DMS53 treated with DMSO at 0.1 percent for 48 hours (cell line): Measurements from ENCODE around the gene KCNK10.

Experiments used
- DNase-seq: peaks from one replicate; lab custom pipeline; 2025; ENCODE audit not compliant: unreplicated experiment; lab: John Stamatoyannopoulos, UW

KCNK10 gene

GRCh38 chr14:88185843-88186242 is 137.2 kb downstream of the KCNK10 start:
- no peak for DNase-seq

GRCh38 chr14:88184956-88185355 is 138.1 kb downstream of the KCNK10 start:
- DNase-seq = no peak

DNA sequence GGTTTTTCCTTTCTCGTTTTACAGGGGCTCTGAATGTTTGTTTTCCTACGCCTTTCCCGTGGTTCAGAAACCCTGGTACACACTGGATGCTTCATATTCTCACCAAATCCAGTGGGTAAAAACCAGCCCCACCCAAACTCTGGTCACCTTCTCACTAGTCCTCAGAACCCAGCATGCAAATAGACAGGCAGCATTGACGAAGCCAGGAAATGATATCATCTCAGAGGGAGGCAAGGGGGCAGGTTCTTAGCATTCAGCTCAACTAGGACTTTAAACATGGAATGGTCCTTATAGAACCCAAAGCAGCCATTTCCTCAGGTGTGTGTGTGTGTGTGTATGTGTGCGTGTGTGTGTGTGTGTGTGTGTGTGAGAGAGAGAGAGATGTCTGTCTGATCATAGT is 142.0 kb downstream of the KCNK10 start:
- no peak for DNase-seq

- DNase-seq = no peak
Measured at GRCh38 chr14:88179716-88180115, 143.4 kb downstream of the KCNK10 start.

DNA sequence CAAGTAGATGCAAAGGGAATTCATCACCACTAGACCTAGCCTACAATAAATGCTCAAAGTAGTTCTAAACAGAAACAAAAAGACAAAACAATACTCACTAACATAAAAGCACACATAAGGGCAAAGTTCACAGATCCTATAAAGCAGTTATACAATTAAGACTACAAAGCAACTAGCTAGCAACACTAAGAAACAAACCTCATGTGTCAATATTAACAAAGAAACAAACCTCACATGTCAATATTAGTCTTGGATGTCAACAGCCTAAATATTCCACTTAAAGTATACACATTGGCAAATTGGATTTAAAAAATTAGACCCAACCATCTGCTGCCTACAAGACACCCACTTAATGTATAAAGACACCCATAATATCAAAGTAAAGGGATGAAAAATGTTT is 152.7 kb downstream of the KCNK10 start:
- peak; percentile 33 for DNase-seq

DNA sequence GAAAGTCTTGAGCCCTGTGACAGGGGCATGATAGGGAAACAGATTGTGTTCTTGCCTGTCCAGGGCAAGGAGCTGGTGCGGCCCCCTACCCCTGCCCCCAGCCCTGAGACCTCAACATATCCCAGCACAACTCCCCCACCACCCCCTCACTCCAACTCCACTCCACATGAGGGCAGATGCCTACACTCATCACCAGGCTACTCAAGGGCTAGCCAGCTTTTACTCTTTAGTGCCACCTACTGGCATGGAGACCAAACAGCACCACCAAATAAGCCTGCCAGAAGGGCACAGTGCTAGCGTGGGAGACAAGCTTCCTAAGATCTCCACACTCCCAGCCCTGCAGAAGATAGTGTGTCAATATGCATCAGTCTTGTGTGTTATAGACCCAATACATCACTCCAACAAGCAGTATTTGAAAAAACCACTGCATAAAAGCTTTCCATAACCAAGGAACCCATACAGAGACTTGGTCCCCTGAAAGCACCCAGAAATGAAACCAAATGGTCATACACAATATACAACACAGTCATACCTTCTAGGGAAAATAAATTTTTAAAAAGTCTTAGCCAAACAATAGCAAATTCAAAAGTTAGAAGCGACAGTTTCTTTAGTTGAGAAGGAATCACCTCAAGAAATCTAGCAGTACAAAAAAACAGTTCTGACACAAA is 154.4 kb downstream of the KCNK10 start:
- peak; percentile 10 for DNase-seq

DNA sequence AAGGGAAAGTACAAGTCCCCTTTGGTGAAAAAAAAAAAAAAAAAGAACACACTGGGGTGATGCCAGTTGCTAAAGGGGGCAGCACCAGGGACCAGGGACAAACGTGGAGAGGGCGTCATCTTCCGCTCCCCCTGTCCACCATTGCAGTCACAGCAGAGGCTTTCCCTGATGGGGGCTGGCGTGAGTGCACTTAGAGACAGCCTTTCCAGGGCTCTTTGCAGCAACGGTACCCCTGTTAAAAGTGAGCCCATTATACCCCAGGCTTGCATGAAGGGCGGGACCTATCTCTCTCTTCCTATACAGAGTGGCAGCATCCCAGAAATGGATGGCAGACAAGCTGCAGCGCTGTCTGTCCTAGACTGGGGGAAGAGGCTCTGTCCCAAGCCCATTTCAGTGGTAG is 155.0 kb downstream of the KCNK10 start:
- DNase-seq = no peak

- peak; percentile 35 for DNase-seq
Measured at GRCh38 chr14:88166616-88167015, 156.5 kb downstream of the KCNK10 start.

- DNase-seq = no peak
Measured at GRCh38 chr14:88164906-88165534, 158.0 kb downstream of the KCNK10 start.

- DNase-seq = no peak
Measured at GRCh38 chr14:88163731-88164255, 159.3 kb downstream of the KCNK10 start.

GRCh38 chr14:88156127-88156526 is 166.9 kb downstream of the KCNK10 start:
- no peak for DNase-seq

DNA sequence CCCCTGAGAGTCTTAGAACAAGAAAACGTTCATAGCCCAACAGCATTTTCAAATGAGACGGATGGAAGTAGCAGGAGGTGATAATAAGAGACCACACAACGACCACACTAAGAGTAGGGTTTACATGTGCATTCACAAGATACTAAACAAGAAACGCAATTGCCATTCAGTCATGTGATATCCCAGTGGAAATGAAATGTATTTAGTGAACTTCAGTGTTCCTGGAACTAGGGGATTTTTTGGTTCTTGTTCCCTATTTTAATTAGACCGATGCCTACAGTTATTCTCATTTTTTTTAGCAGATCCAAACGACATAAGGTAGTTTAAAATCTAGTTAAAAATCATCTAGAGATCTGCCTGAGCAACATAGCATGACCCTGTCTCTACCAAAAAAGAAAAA is 168.1 kb downstream of the KCNK10 start:
- DNase-seq = no peak

- DNase-seq = no peak
Measured at GRCh38 chr14:88154321-88154720, 168.7 kb downstream of the KCNK10 start.

- DNase-seq = no peak
Measured at GRCh38 chr14:88146881-88147649, 176.0 kb downstream of the KCNK10 start.

DNA sequence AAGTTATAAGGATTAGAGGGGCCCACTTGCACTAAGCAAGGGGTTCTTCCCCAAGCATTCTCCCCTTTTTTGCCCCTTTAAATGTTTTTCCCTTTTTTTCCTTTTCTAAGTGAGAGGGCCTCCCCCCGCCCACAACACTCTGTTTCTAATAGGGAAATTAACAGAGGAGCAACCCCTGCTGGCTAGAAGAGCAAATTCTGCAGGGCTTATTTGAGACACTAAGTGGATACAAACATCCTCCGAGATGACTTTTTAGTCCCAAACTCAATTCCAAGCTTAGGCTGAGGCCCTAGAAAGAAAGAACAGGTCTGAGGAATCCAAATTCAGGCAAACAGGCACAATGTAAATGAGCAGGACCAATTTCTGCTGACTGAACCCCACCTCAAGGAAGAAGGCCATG is 179.3 kb downstream of the KCNK10 start:
- DNase-seq = no peak

- DNase-seq = no peak
Measured at GRCh38 chr14:88142997-88143396, 180.1 kb downstream of the KCNK10 start.

GRCh38 chr14:88140874-88141273 is 182.2 kb downstream of the KCNK10 start:
- DNase-seq = no peak

DNA sequence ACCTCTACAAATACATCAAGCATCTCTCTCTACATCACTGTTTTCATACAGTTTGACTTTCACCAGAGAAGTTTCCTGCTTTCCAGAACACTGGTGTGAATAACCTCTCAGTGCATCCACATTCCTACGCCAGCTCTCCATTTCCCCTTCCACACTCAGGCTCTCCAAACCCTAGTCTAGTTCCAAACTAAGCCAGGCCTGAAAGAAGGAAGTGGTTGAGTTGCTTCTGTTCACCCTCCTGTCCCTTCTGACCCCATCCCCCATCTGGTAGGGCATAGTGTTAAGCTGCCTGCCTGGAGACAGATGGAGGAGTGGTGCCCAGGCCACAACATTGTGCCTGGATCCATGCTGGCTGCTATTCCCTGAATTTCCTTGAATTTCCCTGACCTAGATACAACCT is 185.7 kb downstream of the KCNK10 start:
- DNase-seq = no peak
